CD1c-positive myeloid dendritic cell (primary cell): Measurements from ENCODE around the gene RC3H2.

Experiments
- DNase-seq: peaks from one replicate; pipeline ENCODE4 v3.0.0-alpha.2; 2016; ENCODE audit errors: extremely low spot score

Gene RC3H2

GRCh38 chr9:122800066-122801060, 104.8 kb downstream of the RC3H2 start, which contains the start of gene OR1K1:
Gene OR1K1 (plus strand): TSS chr9:122800123. CDS start chr9:122800123, 0 bp downstream.
- no peak for DNase-seq

DNA sequence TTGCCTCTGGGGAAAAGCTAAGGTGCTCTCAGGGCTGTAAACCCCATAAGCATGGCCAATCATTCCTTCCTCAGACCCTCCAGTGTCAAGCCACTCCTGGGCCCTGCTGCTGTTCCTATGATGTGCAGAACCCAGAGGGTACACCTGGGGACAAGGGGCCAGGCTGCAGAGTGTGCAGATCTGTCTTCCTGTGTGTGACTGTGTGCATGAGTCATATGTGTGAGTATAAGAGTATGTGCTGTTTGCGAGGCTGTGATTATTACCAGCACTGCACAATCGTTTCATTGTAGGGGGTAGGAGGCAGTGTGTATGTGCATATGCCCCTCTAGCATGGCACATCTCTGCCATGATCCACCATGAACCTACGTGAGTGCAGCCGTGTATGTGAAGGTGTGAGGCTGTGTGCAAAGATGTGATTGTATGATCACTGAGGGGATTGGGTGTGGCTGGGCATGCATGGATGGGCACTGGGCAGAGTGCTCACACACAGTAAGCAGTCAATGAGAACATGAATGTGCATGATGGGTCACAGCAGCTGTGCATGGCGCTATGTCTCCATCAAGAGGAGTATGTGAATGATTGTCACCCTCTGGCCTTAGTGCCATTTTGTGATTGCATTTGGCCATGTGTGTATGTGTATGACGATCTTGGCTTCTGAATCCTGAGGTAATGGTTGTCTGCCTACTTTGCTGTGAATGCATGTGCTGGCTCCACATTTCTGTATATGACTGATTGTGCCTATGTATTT, 107.7 kb downstream of the RC3H2 start:
- no peak for DNase-seq
